OCI-LY3 (cell line): Measurements from ENCODE around the gene TMCO1.

Source experiments
- CTCF ChIP-seq: fragments of 200-600, 300-600 bp; sonication (generic); IDR thresholded peaks from 2 replicates; pipeline ENCODE4 v1.5.1; 2014; ENCODE audit warnings: antibody characterized with exemption, low read length, low read depth
- EZH2phosphoT487 ChIP-seq: fragments of 200-600 bp; shearing (Covaris generic); IDR thresholded peaks from 2 replicates; pipeline ENCODE4 v1.6.1; 2018; ENCODE audit warnings: antibody characterized with exemption, mixed run types, low read depth

- TF ChIP-seq CTCF (no peak), EZH2phosphoT487 (no peak)
Observed at GRCh38 chr1:165680303-165680702, 88.4 kb downstream of the TMCO1 start.
